DMS79 treated with DMSO at 0.1 percent for 48 hours (cell line): Measurements from ENCODE around the gene RAB43.
"Not testable (repeated sequence)": the region's sequence is repeated elsewhere in the genome, so short reads cannot be mapped to it uniquely, and the experiment has no call there.

Experiments used
- DNase-seq: peaks from one replicate; lab custom pipeline; 2025; lab: John Stamatoyannopoulos, UW

The RAB43 gene

GRCh38 chr3:129095285-129095684, 26.3 kb downstream of the RAB43 start:
- DNase-seq = no peak

GRCh38 chr3:129088312-129088711, 33.3 kb downstream of the RAB43 start:
- DNase-seq = not testable (repeated sequence)

- DNase-seq = not testable (repeated sequence)
Measured at GRCh38 chr3:129087904-129088303, 33.7 kb downstream of the RAB43 start.

- no peak for DNase-seq
Measured at GRCh38 chr3:129087138-129087702, 34.4 kb downstream of the RAB43 start.

GRCh38 chr3:129085818-129086217, 35.8 kb downstream of the RAB43 start:
- no peak for DNase-seq

GRCh38 chr3:129085165-129085715, 36.4 kb downstream of the RAB43 start:
- no peak for DNase-seq

- no peak for DNase-seq
Measured at GRCh38 chr3:129084501-129084900, 37.1 kb downstream of the RAB43 start.

DNA sequence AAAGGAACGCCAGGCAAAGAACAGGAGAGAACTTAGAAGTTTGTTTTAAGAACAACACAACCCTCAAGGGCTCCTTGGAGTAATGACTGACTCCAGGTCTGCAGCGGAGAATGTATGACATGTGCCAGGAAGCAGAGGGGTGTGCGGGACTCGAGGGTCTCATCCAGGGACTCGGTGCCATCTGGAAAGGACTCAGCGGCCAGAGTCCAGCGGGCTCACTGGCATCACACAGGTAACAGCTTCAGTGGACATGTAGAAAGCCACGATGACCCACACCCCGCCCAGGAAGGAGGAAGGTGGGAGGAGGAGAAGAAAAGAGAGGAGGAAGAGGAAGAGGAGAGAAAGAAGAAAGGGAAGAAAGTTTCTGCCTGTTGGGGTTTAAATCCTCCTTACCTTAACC, 39.6 kb downstream of the RAB43 start:
- DNase-seq = no peak

DNA sequence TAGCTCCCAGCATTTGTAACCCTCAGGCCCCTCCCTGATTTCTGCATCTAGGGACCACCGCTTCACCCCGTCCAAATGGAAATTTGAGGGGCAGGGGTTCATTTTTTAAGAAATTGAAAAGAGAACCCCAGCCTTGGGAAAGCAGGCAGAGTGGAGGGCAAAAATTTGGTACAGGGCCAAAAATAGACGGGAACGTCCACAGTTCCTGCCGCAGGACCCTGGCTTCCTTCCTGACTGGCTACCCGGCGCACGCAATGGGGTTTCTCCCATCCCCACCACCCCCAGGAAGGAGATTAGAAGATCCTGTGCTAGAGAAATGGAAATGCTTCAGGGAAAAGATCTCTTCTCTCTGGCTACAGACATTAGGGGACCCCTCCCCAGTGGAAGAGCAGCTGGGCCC, 40.1 kb downstream of the RAB43 start:
- no peak for DNase-seq

DNA sequence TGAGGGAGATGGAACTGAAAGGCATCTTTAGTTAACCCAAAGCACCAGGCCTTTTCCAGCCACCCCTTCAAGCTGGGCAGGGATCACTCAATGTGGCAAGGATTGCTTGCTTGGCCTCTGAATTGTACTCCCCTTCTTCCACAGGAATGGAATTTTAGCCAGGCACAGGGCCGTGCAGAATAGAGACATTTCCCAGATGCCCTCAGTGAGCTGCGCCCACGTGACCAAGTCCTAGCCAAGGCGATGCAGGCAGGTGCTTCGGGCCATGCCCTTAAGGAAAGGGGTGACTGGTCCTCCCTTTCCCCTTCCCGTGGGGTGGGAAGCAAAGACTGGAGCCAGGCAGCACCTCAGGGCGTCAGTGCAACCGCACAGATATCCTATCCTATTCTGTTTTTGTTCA, 43.1 kb downstream of the RAB43 start:
- no peak for DNase-seq

GRCh38 chr3:129077222-129077621, 44.4 kb downstream of the RAB43 start:
- no peak for DNase-seq

GRCh38 chr3:129070086-129070885, 51.3 kb downstream of the RAB43 start:
- no peak for DNase-seq

DNA sequence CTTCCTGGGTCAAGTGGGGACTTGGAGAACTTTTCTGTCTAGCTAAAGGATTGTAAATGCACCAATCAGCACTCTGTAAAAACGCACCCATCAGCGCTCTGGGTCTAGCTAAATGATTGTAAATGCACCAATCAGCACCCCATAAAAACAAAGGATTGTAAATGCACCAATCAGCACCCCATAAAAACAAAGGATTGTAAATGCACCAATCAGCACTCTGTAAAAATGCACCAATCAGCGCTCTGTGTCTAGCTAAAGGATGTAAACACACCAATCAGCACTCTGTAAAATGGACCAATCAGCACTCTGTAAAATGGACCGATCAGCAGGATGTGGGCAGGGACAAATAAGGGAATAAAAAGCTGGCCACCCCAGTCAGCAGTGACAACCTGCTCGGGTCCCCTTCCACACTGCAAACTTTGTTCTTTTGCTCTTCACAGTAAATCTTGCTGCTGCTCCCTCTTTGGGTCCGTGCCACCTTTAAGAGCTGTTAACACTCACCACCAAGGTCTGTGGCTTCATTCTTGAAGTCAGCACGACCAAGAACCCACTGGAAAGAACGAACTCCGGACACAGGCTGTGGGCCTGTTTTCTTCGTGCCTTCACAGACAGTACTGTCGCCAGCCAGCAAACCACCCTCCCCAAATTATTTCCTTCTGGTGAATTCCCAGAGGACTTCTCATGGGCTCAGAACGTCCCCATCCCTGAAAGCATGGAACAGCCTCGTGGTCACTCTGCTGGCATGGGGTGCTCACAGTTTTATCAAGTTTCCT, 52.1 kb downstream of the RAB43 start:
- DNase-seq = not testable (repeated sequence)

DNA sequence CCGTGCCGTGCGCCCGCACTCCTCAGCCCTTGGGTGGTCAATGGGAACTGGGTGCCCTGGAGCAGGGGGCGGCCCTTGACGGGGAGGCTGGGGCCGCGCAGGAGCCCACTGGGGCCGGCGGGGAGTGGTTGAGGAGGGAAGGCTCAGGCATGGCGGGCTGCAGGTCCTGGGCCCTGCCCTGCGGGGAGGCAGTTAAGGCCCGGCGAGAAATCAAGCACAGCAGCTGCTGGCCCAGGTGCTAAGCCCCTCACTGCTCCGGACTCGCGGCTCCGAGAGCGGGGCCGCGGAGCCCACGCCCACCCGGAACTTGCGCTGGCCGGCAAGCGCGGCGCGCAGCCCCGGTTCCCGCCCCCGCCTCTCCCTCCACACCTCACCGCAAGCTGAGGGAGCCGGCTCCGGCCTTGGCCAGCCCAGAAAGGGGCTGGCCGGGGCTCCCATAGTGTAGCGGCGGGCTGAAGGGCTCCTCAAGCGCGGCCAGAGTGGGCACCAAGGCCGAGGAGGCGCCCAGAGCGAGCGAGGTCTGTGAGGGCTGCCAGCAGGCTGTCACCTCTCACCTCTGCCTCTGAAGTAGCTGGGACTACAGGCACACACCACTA, 53.2 kb downstream of the RAB43 start:
- no peak for DNase-seq

DNA sequence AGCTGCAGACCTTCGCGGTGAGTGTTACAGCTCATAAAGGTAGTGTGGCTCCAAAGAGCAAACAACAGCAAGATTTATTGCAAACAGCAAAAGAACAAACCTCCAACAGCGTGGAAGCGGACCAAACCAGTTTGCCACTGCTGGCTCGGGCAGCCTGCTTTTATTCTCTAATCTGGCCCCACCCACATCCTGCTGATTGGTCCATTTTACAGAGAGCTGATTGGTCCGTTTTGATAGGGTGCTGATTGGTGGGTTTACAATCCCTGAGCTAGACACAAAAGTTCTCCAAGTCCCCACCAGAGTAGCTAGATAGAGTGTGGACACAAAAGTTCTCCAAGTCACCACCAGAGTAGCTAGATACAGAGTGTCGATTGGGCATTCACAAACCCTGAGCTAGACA, 53.9 kb downstream of the RAB43 start:
- not testable (repeated sequence) for DNase-seq

GRCh38 chr3:129065720-129066073, 55.9 kb downstream of the RAB43 start:
- DNase-seq = no peak

GRCh38 chr3:129065016-129065719, 56.4 kb downstream of the RAB43 start:
- DNase-seq = no peak

GRCh38 chr3:129063841-129064482, 57.6 kb downstream of the RAB43 start:
- DNase-seq = no peak

GRCh38 chr3:129063091-129063640, 58.4 kb downstream of the RAB43 start:
- DNase-seq = no peak

DNA sequence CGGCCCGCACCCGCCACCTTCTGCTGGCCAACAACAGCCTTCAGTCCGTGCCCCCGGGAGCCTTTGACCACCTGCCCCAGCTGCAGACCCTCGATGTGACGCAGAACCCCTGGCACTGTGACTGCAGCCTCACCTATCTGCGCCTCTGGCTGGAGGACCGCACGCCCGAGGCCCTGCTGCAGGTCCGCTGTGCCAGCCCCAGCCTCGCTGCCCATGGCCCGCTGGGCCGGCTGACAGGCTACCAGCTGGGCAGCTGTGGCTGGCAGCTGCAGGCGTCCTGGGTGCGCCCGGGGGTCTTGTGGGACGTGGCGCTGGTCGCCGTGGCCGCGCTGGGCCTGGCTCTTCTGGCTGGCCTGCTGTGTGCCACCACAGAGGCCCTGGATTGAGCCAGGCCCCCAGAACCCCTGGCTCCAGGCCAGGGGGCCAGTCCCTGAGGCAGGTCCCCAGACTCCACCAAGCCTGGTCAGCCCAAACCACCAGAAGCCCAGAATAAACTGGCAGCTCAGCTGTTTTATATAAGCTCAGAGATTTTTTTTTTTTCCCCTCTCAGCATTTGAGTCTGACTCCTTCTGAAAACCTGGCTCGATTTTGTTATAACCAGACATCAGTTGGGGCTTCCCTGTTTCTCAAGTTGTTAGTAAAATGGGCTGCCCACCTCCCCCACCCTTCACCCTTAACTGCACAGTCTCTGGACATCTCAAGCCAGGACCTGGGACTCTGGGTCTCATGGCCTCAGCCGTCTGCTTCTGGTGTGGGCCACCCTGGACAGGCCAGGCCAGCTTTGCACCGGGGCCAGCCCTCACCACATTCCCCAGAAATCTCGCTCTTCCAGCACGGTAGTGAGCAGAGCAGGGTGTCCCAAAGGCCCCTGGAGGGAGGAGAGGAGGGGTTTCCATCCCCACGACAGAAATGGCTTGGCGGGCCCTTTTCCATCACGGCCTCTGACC, 59.4 kb downstream of the RAB43 start:
- DNase-seq = no peak
